ENCODE data around the gene ABHD17C.

GRCh38 chr15:80761754-80762153 is 66.6 kb downstream of the ABHD17C start:
- TF ChIP-seq CTCF (IDR thresholded peaks at IDR 0.05) (no peak), POLR2A (IDR thresholded peaks at IDR 0.05) (no peak)

Data from tibial nerve (tissue), 3 donors.